ENCODE measurements around the gene SORBS1.

The SORBS1 gene

DNA sequence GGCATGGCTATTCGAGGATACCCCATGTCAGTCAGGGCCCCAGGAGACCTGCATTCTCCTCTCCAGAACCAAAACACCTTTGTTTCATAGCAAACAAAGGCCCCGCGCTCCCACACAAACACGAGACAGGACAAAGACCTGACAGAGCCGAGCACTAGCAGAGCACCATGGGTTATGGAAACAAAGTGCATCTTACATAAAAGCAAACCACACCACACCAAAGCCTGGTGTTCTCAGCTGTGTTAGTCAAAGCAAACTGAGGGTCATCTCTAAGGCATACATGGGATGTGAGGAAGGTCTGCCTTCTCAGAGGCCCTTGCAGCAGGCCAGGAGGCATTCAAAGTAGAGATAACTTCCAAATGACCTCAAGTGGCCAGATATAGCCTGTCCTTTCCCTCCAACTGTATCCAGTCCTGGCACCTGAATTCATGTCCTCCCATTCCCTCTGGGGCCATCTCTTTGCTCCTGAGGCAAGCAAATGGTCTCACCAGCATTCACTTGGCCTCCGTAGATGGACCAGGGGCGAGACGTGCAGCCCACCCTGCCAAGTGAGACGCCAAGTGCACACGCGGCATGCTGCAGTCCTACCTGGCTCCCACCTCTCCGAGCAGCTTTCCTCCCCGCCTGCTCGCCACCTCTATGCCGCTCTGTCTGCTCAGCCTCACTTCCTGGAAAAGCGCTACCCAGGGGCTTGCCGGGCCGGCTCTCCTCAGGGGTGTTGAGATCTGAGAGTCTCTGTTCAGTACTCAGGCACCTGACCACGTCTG lies 225.1 kb downstream of the SORBS1 start:
- Histone ChIP-seq H3K9me3 (ENCODE audit: insufficient read depth, low read depth, low read length) (peaks cover 2% of the 10 kb centered on the region), H2BK120ac (ENCODE audit: insufficient read depth, low read length, poor library complexity) (no peak overlapping the region), H3K4me3 (ENCODE audit: low read depth, low read length) (no peak overlapping the region), H3K9ac (ENCODE audit: low read length) (no peak overlapping the region), H3K4me2 (ENCODE audit: low read length) (no peak overlapping the region), H3K18ac (ENCODE audit: low read length) (no peak overlapping the region), H3K79me1 (ENCODE audit: low read length) (no peaks in the 10 kb centered on the region), H3K79me2 (ENCODE audit: control insufficient read depth, insufficient read depth, low read length, poor library complexity) (no peaks in the 10 kb centered on the region), H2AFZ (ENCODE audit: insufficient read depth, low read length, poor library complexity) (no peak overlapping the region), H3K36me3 (ENCODE audit: control insufficient read depth in 1 of 2, insufficient read depth in 2 of 2, low read length in 2 of 2) (no peaks in the 10 kb centered on the region), H4K8ac (ENCODE audit: low read depth, low read length) (no peak overlapping the region), H4K12ac (ENCODE audit: low read depth, low read length) (no peak overlapping the region), H2BK5ac (ENCODE audit: low read depth, low read length, poor library complexity) (no peak overlapping the region), H3K27ac (ENCODE audit: low read depth, low read length) (no peak overlapping the region), H4K91ac (ENCODE audit: low read depth, low read length) (no peak overlapping the region), H3K4me1 (ENCODE audit: control insufficient read depth in 1 of 2, insufficient read depth in 2 of 2, low read length in 2 of 2) (peaks cover 0 to 2% of the 10 kb centered on the region in 2 experiments), H3K14ac (ENCODE audit: low read length) (no peak overlapping the region), H2AK5ac (ENCODE audit: low read length) (no peak overlapping the region), H3K23ac (ENCODE audit: low read length) (no peak overlapping the region), H3K4ac (ENCODE audit: low read depth, low read length) (no peak overlapping the region), H3K27me3 (ENCODE audit: insufficient read depth, low read length) (no peaks in the 10 kb centered on the region), H2BK12ac (ENCODE audit: low read length) (no peak overlapping the region)
- no CpG with 5 or more reads among the region's 19 CpGs for WGBS (ENCODE audit: extremely low coverage, insufficient coverage, insufficient read length)
- no peak for DNase-seq

DNA sequence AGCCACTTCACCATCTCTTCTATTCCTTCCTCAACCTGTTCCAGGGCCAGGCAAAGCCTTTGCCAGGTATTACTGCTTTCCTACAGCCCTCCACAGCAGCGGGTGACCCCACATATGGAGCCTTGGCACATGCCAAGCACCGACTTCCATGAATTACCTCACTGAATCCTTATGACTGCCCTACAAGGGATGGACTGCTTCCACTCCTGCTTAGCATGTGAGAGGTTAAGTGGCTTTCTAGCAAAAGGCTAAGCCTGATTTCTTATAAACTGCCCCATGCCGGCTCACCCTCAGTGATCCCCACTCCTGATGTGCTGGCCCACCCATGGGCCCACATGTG lies 226.4 kb downstream of the SORBS1 start:
- H4K91ac ChIP-seq (ENCODE audit: low read depth, low read length) = no peak overlapping the region
- no peak overlapping the region for H2AK5ac ChIP-seq (ENCODE audit: low read length)
- H4K12ac ChIP-seq (ENCODE audit: low read depth, low read length) = no peak overlapping the region
- H4K8ac ChIP-seq (ENCODE audit: low read depth, low read length) = no peak overlapping the region
- no peak overlapping the region for H3K23ac ChIP-seq (ENCODE audit: low read length)
- H3K9me3 ChIP-seq (ENCODE audit: insufficient read depth, low read depth, low read length) = peaks cover 2% of the 10 kb centered on the region
- no peaks in the 10 kb centered on the region for H3K79me2 ChIP-seq (ENCODE audit: control insufficient read depth, insufficient read depth, low read length, poor library complexity)
- no peaks in the 10 kb centered on the region for H3K27me3 ChIP-seq (ENCODE audit: insufficient read depth, low read length)
- H2AFZ ChIP-seq (ENCODE audit: insufficient read depth, low read length, poor library complexity) = peak overlapping the region; percentile 8
- WGBS (ENCODE audit: extremely low coverage, insufficient coverage, insufficient read length) = no CpG with 5 or more reads among the region's 3 CpGs
- H3K79me1 ChIP-seq (ENCODE audit: low read length) = no peaks in the 10 kb centered on the region
- no peak overlapping the region for H3K4ac ChIP-seq (ENCODE audit: low read depth, low read length)
- peaks cover 0 to 2% of the 10 kb centered on the region in 2 experiments for H3K4me1 ChIP-seq (ENCODE audit: control insufficient read depth in 1 of 2, insufficient read depth in 2 of 2, low read length in 2 of 2)
- no peak overlapping the region for H3K4me3 ChIP-seq (ENCODE audit: low read depth, low read length)
- no peak overlapping the region for H3K9ac ChIP-seq (ENCODE audit: low read length)
- H2BK5ac ChIP-seq (ENCODE audit: low read depth, low read length, poor library complexity) = no peak overlapping the region
- no peak overlapping the region for H3K18ac ChIP-seq (ENCODE audit: low read length)
- H2BK12ac ChIP-seq (ENCODE audit: low read length) = no peak overlapping the region
- no peaks in the 10 kb centered on the region for H3K36me3 ChIP-seq (ENCODE audit: control insufficient read depth in 1 of 2, insufficient read depth in 2 of 2, low read length in 2 of 2)
- DNase-seq = no peak
- H3K4me2 ChIP-seq (ENCODE audit: low read length) = no peak overlapping the region
- H2BK120ac ChIP-seq (ENCODE audit: insufficient read depth, low read length, poor library complexity) = no peak overlapping the region
- H3K14ac ChIP-seq (ENCODE audit: low read length) = no peak overlapping the region
- no peak overlapping the region for H3K27ac ChIP-seq (ENCODE audit: low read depth, low read length)

DNA sequence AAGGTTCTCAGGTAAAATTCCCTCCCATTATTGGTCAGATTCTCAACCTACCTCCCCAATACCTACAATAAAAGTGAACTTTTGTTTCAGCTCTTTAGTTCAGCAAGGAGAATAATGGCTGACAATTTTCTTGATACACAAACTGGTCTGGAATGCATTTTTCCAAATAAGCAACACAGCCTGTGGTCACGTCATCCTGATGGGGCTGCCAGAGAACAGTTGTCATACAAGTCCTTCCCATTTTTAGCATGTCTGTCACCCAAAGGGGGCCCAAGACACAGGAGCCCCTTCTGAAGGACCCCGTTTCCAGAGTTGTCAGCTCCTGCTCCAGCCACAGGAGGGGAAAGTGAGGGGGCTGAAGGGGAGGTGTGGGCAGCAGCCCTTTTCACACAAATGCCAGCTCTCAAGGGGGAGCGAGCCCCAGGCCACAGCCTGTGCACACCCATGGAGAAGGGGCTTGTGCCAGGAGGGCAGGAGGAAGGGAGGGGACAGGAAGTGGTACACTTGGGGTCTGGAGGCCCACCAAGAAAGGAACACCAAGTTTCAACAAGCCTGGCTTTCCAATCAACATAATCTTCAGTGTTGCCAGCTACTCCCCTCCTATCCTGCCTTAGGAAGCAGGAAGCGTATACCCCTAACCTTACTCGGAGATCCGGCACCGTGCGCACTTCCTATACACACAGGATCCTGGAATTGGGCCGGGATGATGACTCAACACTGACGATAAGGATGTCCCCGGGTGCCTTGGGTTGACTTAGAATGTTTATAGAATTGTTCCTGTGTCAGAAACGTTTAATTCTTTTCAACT lies 227.0 kb downstream of the SORBS1 start:
- H3K27ac ChIP-seq (ENCODE audit: low read depth, low read length) = no peak overlapping the region
- no peaks in the 10 kb centered on the region for H3K36me3 ChIP-seq (ENCODE audit: control insufficient read depth in 1 of 2, insufficient read depth in 2 of 2, low read length in 2 of 2)
- H3K27me3 ChIP-seq (ENCODE audit: insufficient read depth, low read length) = no peaks in the 10 kb centered on the region
- no peak overlapping the region for H2BK5ac ChIP-seq (ENCODE audit: low read depth, low read length, poor library complexity)
- no peak overlapping the region for H4K12ac ChIP-seq (ENCODE audit: low read depth, low read length)
- no peak overlapping the region for H4K8ac ChIP-seq (ENCODE audit: low read depth, low read length)
- H3K14ac ChIP-seq (ENCODE audit: low read length) = no peak overlapping the region
- no peak overlapping the region for H2AK5ac ChIP-seq (ENCODE audit: low read length)
- no peak overlapping the region for H3K18ac ChIP-seq (ENCODE audit: low read length)
- peaks cover 0 to 2% of the 10 kb centered on the region in 2 experiments for H3K4me1 ChIP-seq (ENCODE audit: control insufficient read depth in 1 of 2, insufficient read depth in 2 of 2, low read length in 2 of 2)
- no peak overlapping the region for H3K9ac ChIP-seq (ENCODE audit: low read length)
- no peak overlapping the region for H2BK120ac ChIP-seq (ENCODE audit: insufficient read depth, low read length, poor library complexity)
- no peak overlapping the region for H4K91ac ChIP-seq (ENCODE audit: low read depth, low read length)
- no peak overlapping the region for H3K4me2 ChIP-seq (ENCODE audit: low read length)
- H2AFZ ChIP-seq (ENCODE audit: insufficient read depth, low read length, poor library complexity) = no peak overlapping the region
- no peak overlapping the region for H3K23ac ChIP-seq (ENCODE audit: low read length)
- peaks cover 2% of the 10 kb centered on the region for H3K9me3 ChIP-seq (ENCODE audit: insufficient read depth, low read depth, low read length)
- no peaks in the 10 kb centered on the region for H3K79me1 ChIP-seq (ENCODE audit: low read length)
- DNase-seq = peak; percentile 8 to 49
- H3K79me2 ChIP-seq (ENCODE audit: control insufficient read depth, insufficient read depth, low read length, poor library complexity) = no peaks in the 10 kb centered on the region
- H3K4me3 ChIP-seq (ENCODE audit: low read depth, low read length) = no peak overlapping the region
- H3K4ac ChIP-seq (ENCODE audit: low read depth, low read length) = no peak overlapping the region
- WGBS (ENCODE audit: extremely low coverage, insufficient coverage, insufficient read length) = no CpG with 5 or more reads among the region's 12 CpGs
- H2BK12ac ChIP-seq (ENCODE audit: low read length) = no peak overlapping the region

DNA sequence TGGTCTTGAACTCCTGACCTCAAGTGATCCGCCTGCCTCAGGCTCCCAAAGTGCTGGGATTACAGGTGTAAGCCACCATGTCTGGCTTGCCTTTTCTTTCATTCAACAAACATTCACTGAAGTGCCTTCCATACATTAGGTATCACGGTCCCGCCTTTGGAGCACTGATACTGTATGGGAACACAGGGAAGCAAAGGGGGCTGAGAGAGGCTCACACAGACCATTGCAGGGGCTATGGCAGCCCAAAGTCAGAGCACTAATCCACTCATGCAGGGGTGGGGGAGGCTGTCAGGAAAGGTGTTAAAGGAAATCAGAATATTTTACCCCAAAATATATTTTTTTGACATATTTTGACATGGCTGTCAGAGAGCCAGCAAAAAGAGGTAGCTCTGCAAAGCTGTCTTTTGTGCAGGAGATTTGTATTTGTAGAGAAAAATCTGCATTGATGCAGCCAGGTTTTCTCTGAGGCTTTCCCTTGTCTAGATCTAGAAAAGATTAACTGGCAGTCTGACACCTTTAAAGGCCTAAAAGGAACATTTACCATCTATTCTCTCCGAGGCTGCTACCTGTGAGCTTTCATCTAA lies 228.4 kb downstream of the SORBS1 start:
- H3K4me2 ChIP-seq (ENCODE audit: low read length) = no peak overlapping the region
- no peak overlapping the region for H2BK120ac ChIP-seq (ENCODE audit: insufficient read depth, low read length, poor library complexity)
- H3K14ac ChIP-seq (ENCODE audit: low read length) = no peak overlapping the region
- no peak overlapping the region for H3K4ac ChIP-seq (ENCODE audit: low read depth, low read length)
- H2AK5ac ChIP-seq (ENCODE audit: low read length) = no peak overlapping the region
- no peak overlapping the region for H2BK12ac ChIP-seq (ENCODE audit: low read length)
- no peak overlapping the region for H4K12ac ChIP-seq (ENCODE audit: low read depth, low read length)
- no peaks in the 10 kb centered on the region for H3K36me3 ChIP-seq (ENCODE audit: control insufficient read depth in 1 of 2, insufficient read depth in 2 of 2, low read length in 2 of 2)
- H3K79me2 ChIP-seq (ENCODE audit: control insufficient read depth, insufficient read depth, low read length, poor library complexity) = no peaks in the 10 kb centered on the region
- no peak for DNase-seq
- H2BK5ac ChIP-seq (ENCODE audit: low read depth, low read length, poor library complexity) = no peak overlapping the region
- peaks cover 0 to 2% of the 10 kb centered on the region in 2 experiments for H3K4me1 ChIP-seq (ENCODE audit: control insufficient read depth in 1 of 2, insufficient read depth in 2 of 2, low read length in 2 of 2)
- H3K9me3 ChIP-seq (ENCODE audit: insufficient read depth, low read depth, low read length) = peaks cover 2% of the 10 kb centered on the region
- H3K4me3 ChIP-seq (ENCODE audit: low read depth, low read length) = no peak overlapping the region
- H4K8ac ChIP-seq (ENCODE audit: low read depth, low read length) = no peak overlapping the region
- H4K91ac ChIP-seq (ENCODE audit: low read depth, low read length) = no peak overlapping the region
- no peak overlapping the region for H3K23ac ChIP-seq (ENCODE audit: low read length)
- H3K79me1 ChIP-seq (ENCODE audit: low read length) = no peaks in the 10 kb centered on the region
- no peak overlapping the region for H3K9ac ChIP-seq (ENCODE audit: low read length)
- H2AFZ ChIP-seq (ENCODE audit: insufficient read depth, low read length, poor library complexity) = no peak overlapping the region
- H3K18ac ChIP-seq (ENCODE audit: low read length) = no peak overlapping the region
- no peaks in the 10 kb centered on the region for H3K27me3 ChIP-seq (ENCODE audit: insufficient read depth, low read length)
- no CpG with 5 or more reads among the region's 4 CpGs for WGBS (ENCODE audit: extremely low coverage, insufficient coverage, insufficient read length)
- H3K27ac ChIP-seq (ENCODE audit: low read depth, low read length) = no peak overlapping the region

All from trophoblast cell (in vitro differentiated cells and primary cell).